Mesendoderm (in vitro differentiated cells): ENCODE measurements around the gene LRWD1.

ENCODE experiments used
- DNase-seq: peaks from one replicate; pipeline ENCODE4 v3.0.0; 2013
- H2AK5ac ChIP-seq: 2 replicates; pipeline ENCODE4 v1.6.1; 2013; ENCODE audit warnings: low read length, inconsistent platforms
- H2BK120ac ChIP-seq: 2 replicates; pipeline ENCODE4 v1.6.1; 2013; ENCODE audit warnings: low read depth, mild to moderate bottlenecking, low read length, moderate library complexity, mixed read lengths
- H2BK15ac ChIP-seq: replicated peaks from 2 replicates; pipeline ENCODE4 v1.6.1; 2013; ENCODE audit warnings: low read depth, mild to moderate bottlenecking, moderate library complexity
- H2BK5ac ChIP-seq: 2 replicates; pipeline ENCODE4 v1.6.1; 2013; ENCODE audit warnings: low read length, inconsistent platforms
- H3K18ac ChIP-seq: 2 replicates; pipeline ENCODE4 v1.6.1; 2013; ENCODE audit warnings: mild to moderate bottlenecking, low read length, mixed read lengths
- H3K23ac ChIP-seq: one replicate; pipeline ENCODE4 v1.6.1; 2013; ENCODE audit warnings: low read length
- H3K27ac ChIP-seq: 2 replicates; pipeline ENCODE4 v1.5.1; 2013; ENCODE audit warnings: low read depth, mild to moderate bottlenecking, inconsistent platforms, low read length, moderate library complexity
- H3K27me3 ChIP-seq: 2 replicates; pipeline ENCODE4 v1.6.1; 2013; ENCODE audit warnings: low read length, control low read depth, mild to moderate bottlenecking, inconsistent platforms; ENCODE audit not compliant: insufficient read depth, poor library complexity
- H3K36me3 ChIP-seq: 2 replicates; pipeline ENCODE4 v1.6.1; 2013; ENCODE audit warnings: low read length, inconsistent platforms; ENCODE audit not compliant: control insufficient read depth, insufficient read depth
- H3K4ac ChIP-seq: one replicate; pipeline ENCODE4 v1.6.1; 2013; ENCODE audit warnings: low read depth, mild to moderate bottlenecking, low read length, moderate library complexity
- H3K4me1 ChIP-seq: 2 replicates; pipeline ENCODE4 v1.6.1; 2013; ENCODE audit warnings: low read depth, low read length, inconsistent platforms; ENCODE audit not compliant: control insufficient read depth
- H3K4me2 ChIP-seq: 2 replicates; pipeline ENCODE4 v1.6.1; 2013; ENCODE audit warnings: low read length
- H3K4me3 ChIP-seq: 2 replicates; pipeline ENCODE4 v1.5.1; 2013; ENCODE audit warnings: mild to moderate bottlenecking, low read length
- H3K56ac ChIP-seq: one replicate; pipeline ENCODE4 v1.6.1; 2013; ENCODE audit warnings: low read length
- H3K79me1 ChIP-seq: 2 replicates; pipeline ENCODE4 v1.6.1; 2013; ENCODE audit warnings: low read length, inconsistent platforms
- H3K79me2 ChIP-seq: 2 replicates; pipeline ENCODE4 v1.6.1; 2013; ENCODE audit warnings: mild to moderate bottlenecking, low read length; ENCODE audit not compliant: control insufficient read depth, insufficient read depth
- H3K9ac ChIP-seq: 2 replicates; pipeline ENCODE4 v1.6.1; 2013; ENCODE audit warnings: low read length, inconsistent platforms
- H4K5ac ChIP-seq: one replicate; pipeline ENCODE4 v1.6.1; 2013; ENCODE audit warnings: low read length
- H4K8ac ChIP-seq: one replicate; pipeline ENCODE4 v1.6.1; 2013; ENCODE audit warnings: low read depth, mild to moderate bottlenecking, control low read depth, low read length, moderate library complexity
- WGBS: extraction: QIAGEN DNeasy Blood & Tissue Kit; methylation state at CpG from one replicate; pipeline ENCODE4 v1.1.7; 2013; ENCODE audit warnings: low lambda C conversion rate, missing lambda C conversion rate; ENCODE audit not compliant: insufficient coverage; ENCODE audit errors: extremely low coverage; 5-methylcytosine and 5-hydroxymethylcytosine counted together

LRWD1 gene

GRCh38 chr7:102421706-102422240, 43.0 kb upstream of the LRWD1 start:
- H3K4me2 ChIP-seq = no peak overlapping the region
- no peak overlapping the region for H3K9ac ChIP-seq
- H3K79me2 ChIP-seq = no peaks in the 10 kb centered on the region
- H3K79me1 ChIP-seq = no peaks in the 10 kb centered on the region
- no peaks in the 10 kb centered on the region for H3K4me1 ChIP-seq
- H3K4me3 ChIP-seq = no peak overlapping the region
- no peak overlapping the region for H4K8ac ChIP-seq
- no peak overlapping the region for H3K18ac ChIP-seq
- H3K23ac ChIP-seq = no peak overlapping the region
- no peak overlapping the region for H2BK5ac ChIP-seq
- no peak overlapping the region for H3K27ac ChIP-seq
- H3K27me3 ChIP-seq = no peaks in the 10 kb centered on the region
- peaks cover 10% of the 10 kb centered on the region for H3K36me3 ChIP-seq
- no peak overlapping the region for H2BK120ac ChIP-seq
- no peak overlapping the region for H3K56ac ChIP-seq
- no peak overlapping the region for H2BK15ac ChIP-seq
- no peak overlapping the region for H4K5ac ChIP-seq
- WGBS = no CpG with 5 or more reads among the region's 10 CpGs
- no peak overlapping the region for H3K4ac ChIP-seq
- no peak overlapping the region for H2AK5ac ChIP-seq
- DNase-seq = no peak

DNA sequence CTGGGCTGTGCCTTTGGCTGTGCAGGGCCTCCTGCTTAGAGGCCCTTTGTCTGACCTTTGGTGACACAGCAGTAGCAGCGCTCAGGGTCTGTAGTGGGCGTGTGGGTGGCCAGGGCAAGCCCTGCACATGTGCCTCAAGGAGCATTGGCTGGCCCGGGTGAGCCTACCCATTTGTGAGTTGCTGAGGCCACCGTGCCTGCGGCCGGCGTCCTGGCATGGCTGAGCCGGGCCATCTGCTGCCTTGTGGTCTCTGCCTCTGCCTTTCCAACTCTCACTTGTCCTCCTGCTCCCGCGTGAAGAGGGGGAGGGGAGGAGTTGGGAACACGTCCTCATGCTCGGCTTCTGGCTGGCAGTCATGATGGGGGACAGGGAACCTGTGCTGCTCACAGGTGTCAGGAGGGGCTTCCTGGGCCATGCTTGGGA, 40.6 kb upstream of the LRWD1 start:
- DNase-seq = peak; percentile 27
- H3K56ac ChIP-seq = no peak overlapping the region
- H2BK120ac ChIP-seq = no peak overlapping the region
- H3K27ac ChIP-seq = no peak overlapping the region
- no peak overlapping the region for H3K4me2 ChIP-seq
- no peaks in the 10 kb centered on the region for H3K79me1 ChIP-seq
- no peak overlapping the region for H3K4me3 ChIP-seq
- H3K4ac ChIP-seq = no peak overlapping the region
- no peaks in the 10 kb centered on the region for H3K27me3 ChIP-seq
- H2AK5ac ChIP-seq = no peak overlapping the region
- no peak overlapping the region for H4K5ac ChIP-seq
- no peak overlapping the region for H3K9ac ChIP-seq
- no peaks in the 10 kb centered on the region for H3K4me1 ChIP-seq
- H3K36me3 ChIP-seq = peaks cover 8% of the 10 kb centered on the region
- no peak overlapping the region for H3K18ac ChIP-seq
- no peak overlapping the region for H4K8ac ChIP-seq
- WGBS = no CpG with 5 or more reads among the region's 12 CpGs
- no peak overlapping the region for H2BK15ac ChIP-seq
- H3K23ac ChIP-seq = no peak overlapping the region
- no peak overlapping the region for H2BK5ac ChIP-seq
- no peaks in the 10 kb centered on the region for H3K79me2 ChIP-seq

DNA sequence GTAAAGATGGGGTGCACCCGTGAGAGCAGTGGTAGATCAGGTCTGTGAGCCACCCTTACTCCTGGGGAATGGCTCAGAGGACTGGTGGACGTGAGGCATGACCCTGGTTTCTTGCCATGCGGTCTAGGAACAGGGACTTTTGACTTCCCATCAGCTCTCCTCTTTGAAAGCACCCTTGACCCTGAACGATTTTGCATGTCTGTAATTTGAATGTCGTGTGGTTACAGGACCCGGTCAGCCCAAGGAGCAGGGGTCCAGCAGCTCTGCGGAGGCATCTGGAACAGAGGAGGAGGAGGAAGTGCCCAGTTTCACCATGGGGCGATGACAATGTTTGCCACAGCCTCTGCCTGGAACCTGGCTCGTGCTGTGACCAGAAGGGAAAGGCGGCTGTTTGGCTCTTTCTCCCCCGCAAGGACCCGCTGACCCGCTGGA, 40.0 kb upstream of the LRWD1 start:
- Histone ChIP-seq H3K27ac (no peak overlapping the region), H3K9ac (no peak overlapping the region), H2BK15ac (no peak overlapping the region), H4K5ac (no peak overlapping the region), H2AK5ac (no peak overlapping the region), H3K4ac (no peak overlapping the region), H3K79me1 (no peaks in the 10 kb centered on the region), H3K79me2 (no peaks in the 10 kb centered on the region), H4K8ac (no peak overlapping the region), H3K18ac (no peak overlapping the region), H3K4me3 (no peak overlapping the region), H3K4me1 (no peaks in the 10 kb centered on the region), H2BK120ac (no peak overlapping the region), H3K4me2 (no peak overlapping the region), H2BK5ac (no peak overlapping the region), H3K56ac (peak overlapping the region; percentile 25), H3K23ac (no peak overlapping the region), H3K27me3 (no peaks in the 10 kb centered on the region), H3K36me3 (peaks cover 8% of the 10 kb centered on the region)
- no CpG with 5 or more reads among the region's 13 CpGs for WGBS
- DNase-seq = no peak

- H3K56ac ChIP-seq = no peak overlapping the region
- H2BK120ac ChIP-seq = no peak overlapping the region
- H2BK15ac ChIP-seq = no peak overlapping the region
- WGBS = no CpG with 5 or more reads among the region's 25 CpGs
- no peaks in the 10 kb centered on the region for H3K27me3 ChIP-seq
- no peak overlapping the region for H3K4me3 ChIP-seq
- no peak overlapping the region for H2AK5ac ChIP-seq
- H3K4ac ChIP-seq = no peak overlapping the region
- no peak overlapping the region for H3K23ac ChIP-seq
- H3K79me1 ChIP-seq = no peaks in the 10 kb centered on the region
- no peak overlapping the region for H3K4me2 ChIP-seq
- no peak overlapping the region for H3K18ac ChIP-seq
- no peak overlapping the region for H4K5ac ChIP-seq
- H3K9ac ChIP-seq = no peak overlapping the region
- H3K79me2 ChIP-seq = no peaks in the 10 kb centered on the region
- H3K36me3 ChIP-seq = peaks cover 6% of the 10 kb centered on the region
- H3K27ac ChIP-seq = no peak overlapping the region
- H4K8ac ChIP-seq = no peak overlapping the region
- no peak for DNase-seq
- no peak overlapping the region for H2BK5ac ChIP-seq
- no peaks in the 10 kb centered on the region for H3K4me1 ChIP-seq
These were observed 39.0 kb upstream of the LRWD1 start for GRCh38 chr7:102425639-102426267.

DNA sequence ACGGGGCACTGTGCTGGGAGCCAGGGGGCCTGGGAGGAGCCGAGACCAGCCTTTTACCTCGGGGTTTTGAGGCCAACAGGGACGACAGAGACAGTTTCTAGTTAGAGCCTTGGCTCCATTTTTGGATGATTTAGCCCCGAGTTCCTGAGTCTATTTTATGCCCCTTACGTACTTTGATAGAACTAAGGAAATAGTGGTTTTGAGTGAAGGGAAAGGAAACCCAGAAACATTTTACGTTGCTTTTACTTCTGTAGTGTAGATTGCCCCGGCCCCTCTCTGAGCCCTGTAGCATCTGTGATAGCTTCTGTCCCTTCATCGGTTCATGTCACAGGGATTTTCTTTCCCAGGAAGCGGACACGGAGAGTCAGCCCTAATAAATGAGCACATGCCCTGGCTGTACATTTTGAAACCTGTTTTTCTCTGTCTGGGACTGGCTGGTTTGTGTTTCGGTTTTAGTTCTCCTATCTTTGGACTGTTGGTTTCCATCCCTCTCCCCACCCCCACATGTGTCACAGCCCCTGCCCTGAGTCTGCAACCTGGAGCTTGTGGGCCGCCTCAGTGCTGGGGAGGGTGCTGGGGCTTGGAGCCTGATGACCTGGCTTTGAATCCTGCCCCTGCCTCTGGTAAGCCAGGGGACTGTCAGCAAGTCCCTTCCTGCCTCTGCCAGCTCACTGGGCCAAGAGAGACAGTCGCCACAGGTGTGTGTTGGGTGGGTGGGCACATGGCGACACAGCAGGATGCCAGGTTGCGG, 38.3 kb upstream of the LRWD1 start:
- no peak overlapping the region for H2BK5ac ChIP-seq
- H2AK5ac ChIP-seq = no peak overlapping the region
- H2BK15ac ChIP-seq = no peak overlapping the region
- H3K18ac ChIP-seq = no peak overlapping the region
- no peak overlapping the region for H3K27ac ChIP-seq
- H2BK120ac ChIP-seq = no peak overlapping the region
- H4K8ac ChIP-seq = no peak overlapping the region
- DNase-seq = no peak
- no peaks in the 10 kb centered on the region for H3K27me3 ChIP-seq
- no CpG with 5 or more reads among the region's 16 CpGs for WGBS
- H3K9ac ChIP-seq = no peak overlapping the region
- no peak overlapping the region for H4K5ac ChIP-seq
- no peak overlapping the region for H3K4me2 ChIP-seq
- no peak overlapping the region for H3K56ac ChIP-seq
- peaks cover 1% of the 10 kb centered on the region for H3K4me1 ChIP-seq
- no peaks in the 10 kb centered on the region for H3K79me1 ChIP-seq
- no peak overlapping the region for H3K4me3 ChIP-seq
- peaks cover 5% of the 10 kb centered on the region for H3K36me3 ChIP-seq
- no peak overlapping the region for H3K4ac ChIP-seq
- H3K79me2 ChIP-seq = no peaks in the 10 kb centered on the region
- H3K23ac ChIP-seq = no peak overlapping the region
